GM04503 (cell line): ENCODE data around the gene SPDYE6.
"Not testable (repeated sequence)": the region's sequence is repeated elsewhere in the genome, so short reads cannot be mapped to it uniquely, and the experiment has no call there.

Experiments
- DNase-seq: peaks from one replicate; pipeline ENCODE4 v3.0.0-alpha.2; 2012; ENCODE audit warnings: low read depth

SPDYE6 gene

DNA sequence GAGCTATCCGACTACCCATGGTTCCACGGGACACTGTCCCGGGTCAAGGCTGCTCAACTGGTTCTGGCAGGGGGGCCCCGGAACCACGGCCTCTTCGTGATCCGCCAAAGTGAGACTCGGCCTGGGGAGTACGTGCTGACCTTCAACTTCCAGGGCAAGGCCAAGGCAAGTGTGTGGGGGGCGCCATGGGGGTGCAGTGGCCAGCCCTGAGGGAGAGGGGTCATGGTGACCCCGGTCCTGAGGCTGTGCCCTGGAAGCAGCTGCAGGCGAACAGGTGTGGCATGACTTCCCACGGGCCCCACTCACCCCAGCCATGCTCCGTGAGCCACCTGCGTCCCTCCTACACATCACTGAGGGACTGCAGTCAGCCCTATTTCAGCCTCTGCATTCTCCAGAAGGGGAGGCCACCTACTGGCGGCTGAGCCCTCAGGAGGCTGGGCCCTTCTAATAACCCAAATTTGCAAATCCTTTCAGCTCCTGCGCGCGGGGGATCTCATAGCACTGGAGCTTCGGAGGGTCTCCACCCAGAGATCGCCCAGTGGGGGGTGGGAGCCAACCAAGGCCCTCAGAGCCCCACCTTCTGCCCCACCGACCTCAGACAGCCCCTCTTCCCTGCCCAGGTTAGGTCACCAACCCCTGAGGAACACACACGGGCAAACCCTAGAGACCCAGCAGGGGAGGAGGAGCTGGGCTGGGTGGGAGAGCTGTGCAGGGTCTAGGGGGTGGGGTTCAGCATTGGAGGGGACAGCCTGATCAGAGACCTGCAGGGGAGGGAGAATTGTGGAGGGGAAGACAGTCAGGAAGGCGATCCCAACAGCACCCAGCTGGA lies 38.8 kb downstream of the SPDYE6 start:
- DNase-seq, result no peak

GRCh38 chr7:102313997-102314780 lies 42.1 kb downstream of the SPDYE6 start:
- DNase-seq, result no peak

DNA sequence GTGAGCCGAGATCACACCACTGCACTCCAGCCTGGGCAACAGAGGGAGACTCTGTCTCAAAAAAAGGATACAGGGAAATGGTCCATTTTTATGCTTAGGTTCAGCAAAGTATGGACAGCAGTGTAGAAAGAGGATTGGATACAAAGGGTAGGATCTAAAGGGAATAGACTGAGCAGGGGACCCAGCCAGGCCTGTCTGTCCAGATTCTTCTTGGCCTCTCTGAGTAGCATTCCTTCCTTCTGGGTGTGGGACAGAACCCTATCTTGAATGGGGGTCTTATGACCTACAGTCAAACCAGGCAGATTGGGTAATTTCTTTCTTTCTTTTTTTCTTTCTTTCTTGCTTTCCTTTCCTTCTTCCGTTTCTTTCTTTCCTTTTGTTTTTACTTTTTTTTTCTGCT lies 43.9 kb downstream of the SPDYE6 start:
- DNase-seq, result no peak

DNA sequence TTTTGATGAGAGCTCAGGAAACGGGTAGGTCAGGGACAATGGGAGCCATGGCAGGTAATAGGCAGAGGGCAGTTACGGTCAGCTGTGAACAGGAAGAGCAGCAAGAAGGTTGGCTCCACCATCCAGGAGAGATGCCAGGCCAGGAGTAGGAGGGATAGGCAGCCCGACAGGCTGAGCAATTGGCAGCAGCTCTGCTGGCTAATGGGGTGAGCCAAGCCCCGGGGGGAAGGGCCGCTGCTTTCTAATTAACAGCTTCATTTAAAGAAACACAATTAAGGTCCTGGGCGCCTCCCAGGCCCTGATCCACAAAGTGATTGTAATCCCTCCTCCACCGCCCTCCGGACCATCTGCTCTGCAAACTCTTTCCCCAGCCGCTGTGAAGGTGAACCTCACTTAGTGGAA lies 45.8 kb downstream of the SPDYE6 start:
- no peak for DNase-seq

GRCh38 chr7:102306916-102307677 lies 49.1 kb downstream of the SPDYE6 start:
- DNase-seq, result no peak

- DNase-seq, result no peak
Observed at GRCh38 chr7:102305414-102306268, 50.6 kb downstream of the SPDYE6 start.

GRCh38 chr7:102304668-102305067 lies 51.6 kb downstream of the SPDYE6 start:
- DNase-seq, result no peak

GRCh38 chr7:102303669-102304422 lies 52.4 kb downstream of the SPDYE6 start:
- no peak for DNase-seq

- no peak for DNase-seq
Observed at GRCh38 chr7:102302025-102302424, 54.2 kb downstream of the SPDYE6 start.

DNA sequence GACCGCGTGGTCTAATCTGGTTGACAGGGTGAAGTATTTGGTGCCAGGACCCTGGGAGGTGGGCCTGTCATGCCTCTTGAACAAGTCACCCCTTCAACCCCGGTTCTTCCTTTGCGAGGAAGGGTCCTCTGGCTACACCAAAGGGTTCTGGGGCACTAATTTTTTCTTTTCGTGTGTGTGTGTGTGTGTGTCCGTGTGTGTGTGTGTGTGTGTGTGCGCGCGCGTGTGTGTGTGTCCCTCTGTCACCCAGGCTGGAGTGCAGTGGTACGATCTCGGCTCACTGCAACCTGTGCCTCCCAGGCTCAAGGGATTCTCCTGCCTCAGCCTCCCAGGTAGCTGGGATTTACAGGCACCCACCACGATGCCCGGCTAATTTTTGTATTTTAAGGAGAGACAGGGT lies 54.9 kb downstream of the SPDYE6 start:
- not testable (repeated sequence) for DNase-seq

DNA sequence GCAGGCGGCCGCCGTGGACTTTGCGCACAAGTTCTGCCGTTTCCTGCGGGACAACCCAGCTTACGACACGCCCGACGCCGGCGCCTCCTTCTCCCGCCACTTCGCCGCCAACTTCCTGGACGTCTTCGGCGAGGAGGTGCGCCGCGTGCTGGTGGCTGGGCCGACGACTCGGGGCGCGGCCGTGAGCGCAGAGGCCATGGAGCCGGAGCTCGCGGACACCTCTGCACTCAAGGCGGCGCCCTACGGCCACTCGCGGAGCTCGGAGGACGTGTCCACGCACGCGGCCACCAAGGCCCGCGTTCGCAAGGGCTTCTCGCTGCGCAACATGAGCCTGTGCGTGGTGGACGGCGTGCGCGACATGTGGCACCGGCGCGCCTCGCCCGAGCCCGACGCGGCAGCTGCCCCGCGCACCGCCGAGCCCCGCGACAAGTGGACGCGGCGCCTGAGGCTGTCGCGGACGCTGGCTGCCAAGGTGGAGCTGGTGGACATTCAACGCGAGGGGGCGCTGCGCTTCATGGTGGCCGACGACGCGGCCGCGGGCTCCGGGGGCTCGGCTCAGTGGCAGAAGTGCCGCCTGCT lies 55.5 kb downstream of the SPDYE6 start:
- no peak for DNase-seq

DNA sequence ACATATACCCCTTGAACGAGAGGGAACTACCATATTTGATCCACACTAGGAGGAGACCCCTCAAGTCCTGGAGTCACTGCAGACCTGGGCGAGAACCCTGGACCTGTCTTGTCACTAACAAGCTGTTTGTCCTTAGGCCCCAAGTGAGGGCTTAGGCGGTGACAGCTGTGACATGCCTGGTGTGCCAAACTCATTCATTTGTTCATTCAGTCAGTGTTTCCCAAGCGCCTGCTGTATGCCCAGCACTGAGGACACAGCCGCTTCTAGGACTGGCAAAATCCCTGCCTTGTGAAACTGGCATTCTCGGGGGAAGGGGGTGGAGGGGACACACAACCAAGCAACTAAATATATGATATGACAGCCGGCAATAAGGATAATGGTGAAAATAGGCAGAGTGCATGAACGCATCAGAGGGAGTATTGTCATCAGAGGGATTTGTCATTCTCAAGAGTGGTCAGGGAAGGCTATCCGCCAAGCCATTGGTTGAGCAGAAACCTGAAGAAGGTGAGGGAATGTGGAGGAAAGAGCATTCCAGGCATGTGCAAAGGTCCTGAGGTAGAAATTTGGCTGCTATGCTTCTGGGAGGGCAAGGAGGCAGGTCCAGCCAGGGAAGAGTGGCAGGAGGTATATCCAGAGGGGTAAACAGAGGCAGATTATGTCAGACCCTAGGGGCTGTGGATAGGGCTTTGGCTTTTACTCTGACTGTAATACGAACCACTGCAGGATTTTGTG lies 58.6 kb downstream of the SPDYE6 start:
- no peak for DNase-seq

GRCh38 chr7:102296514-102296913 lies 59.7 kb downstream of the SPDYE6 start:
- no peak for DNase-seq

DNA sequence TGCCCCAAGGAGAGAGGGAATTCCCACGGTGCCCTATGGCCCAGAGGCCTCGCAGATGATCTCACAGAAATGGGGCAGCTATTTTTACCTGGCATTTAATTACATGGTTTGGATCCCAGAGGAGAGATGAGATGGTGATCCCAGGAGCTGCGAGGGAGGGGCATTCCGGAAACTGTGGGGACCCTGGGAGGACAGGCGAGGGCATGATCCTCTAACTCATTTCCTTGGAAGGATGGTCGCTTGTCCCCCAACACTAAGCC lies 60.1 kb downstream of the SPDYE6 start:
- no peak for DNase-seq
